WTC11 (cell line): ENCODE data around the gene CEACAM4. TPM values are rescaled to one million over a fixed set of nuclear protein-coding genes. Genes with fewer than 3 reads are reported as not detected.

Experiments
- ATAC-seq: fragments of 200-7000 bp; cut with Tn5 transposase; 2 replicates; pipeline ENCODE4 v1.10.0; 2021; ENCODE audit warnings: mild to moderate bottlenecking, moderate library complexity
- CTCF ChIA-PET: fragments of 300-600 bp; sonication (Branson Sonifier 250); formaldehyde crosslinking; loops from one replicate; lab custom pipeline; 2021; ENCODE audit warnings: antibody characterized with exemption; lab: Charles Lee
- POLR2A ChIA-PET: fragments of 350-600 bp; sonication (Branson Sonifier 250); formaldehyde crosslinking; loops from one replicate; lab custom pipeline; 2021; ENCODE audit warnings: antibody characterized with exemption; lab: Charles Lee
- DNase-seq: peaks from one replicate; pipeline ENCODE4 v3.0.0; 2021; ENCODE audit warnings: low spot score
- H3K27ac Mint-ChIP-seq: 2 replicates; pipeline ENCODE4 v1.8.0; 2021; ENCODE audit warnings: mixed read lengths
- H3K27me3 Mint-ChIP-seq: 2 replicates; pipeline ENCODE4 v1.8.0; 2021; ENCODE audit warnings: low read depth, mild to moderate bottlenecking, moderate library complexity, mixed read lengths
- H3K36me3 Mint-ChIP-seq: 2 replicates; pipeline ENCODE4 v1.8.0; 2021; ENCODE audit warnings: mixed read lengths
- H3K4me1 Mint-ChIP-seq: 2 replicates; pipeline ENCODE4 v1.8.0; 2022; ENCODE audit warnings: mixed read lengths
- H3K4me3 Mint-ChIP-seq: 2 replicates; pipeline ENCODE4 v1.8.0; 2021; ENCODE audit warnings: mild to moderate bottlenecking, moderate library complexity, mixed read lengths
- H3K9me3 Mint-ChIP-seq: 2 replicates; pipeline ENCODE4 v1.8.0; 2021; ENCODE audit warnings: mixed read lengths
- ARID4B ChIP-seq: sonication (generic); formaldehyde crosslinking; IDR thresholded peaks from 2 replicates; pipeline ENCODE4 v1.8.0; 2023; ENCODE audit warnings: missing genetic modification reagents, mild to moderate bottlenecking, borderline replicate concordance
- ATF1 ChIP-seq: sonication (generic); formaldehyde crosslinking; IDR thresholded peaks from 2 replicates; pipeline ENCODE4 v1.8.1; 2023; ENCODE audit warnings: mild to moderate bottlenecking, moderate library complexity, missing genetic modification reagents
- CTCF ChIP-seq: fragments of 200-600 bp; IDR thresholded peaks from 2 replicates; pipeline ENCODE4 v1.8.0; 2022; ENCODE audit warnings: antibody characterized with exemption
- E2F1 ChIP-seq: sonication (generic); formaldehyde crosslinking; IDR thresholded peaks from 2 replicates; pipeline ENCODE4 v1.8.0; 2022; ENCODE audit warnings: mild to moderate bottlenecking, missing genetic modification reagents
- EMX1 ChIP-seq: fragments of 250-450 bp; sonication (Bioruptor Pico); IDR thresholded peaks from 2 replicates; pipeline ENCODE4 v1.8.0; 2021; ENCODE audit warnings: mild to moderate bottlenecking
- ESRRA ChIP-seq: sonication (generic); formaldehyde crosslinking; IDR thresholded peaks from 2 replicates; pipeline ENCODE4 v1.8.1; 2022; ENCODE audit warnings: mild to moderate bottlenecking, missing genetic modification reagents, borderline replicate concordance
- ETV6 ChIP-seq: sonication (generic); formaldehyde crosslinking; IDR thresholded peaks from 2 replicates; pipeline ENCODE4 v1.8.1; 2022; ENCODE audit warnings: mild to moderate bottlenecking, missing genetic modification reagents
- GABPB1 ChIP-seq: sonication (generic); formaldehyde crosslinking; IDR thresholded peaks from 2 replicates; pipeline ENCODE4 v1.8.1; 2023; ENCODE audit warnings: mild to moderate bottlenecking, missing genetic modification reagents
- GTF2I ChIP-seq: fragments of 250-450 bp; sonication (Bioruptor Pico); conservative IDR thresholded peaks from 2 replicates; pipeline ENCODE4 v1.4.0; 2021; ENCODE audit warnings: mild to moderate bottlenecking
- KAT7 ChIP-seq: sonication (generic); formaldehyde crosslinking; IDR thresholded peaks from 2 replicates; pipeline ENCODE4 v1.8.1; 2023; ENCODE audit warnings: missing genetic modification reagents, mild to moderate bottlenecking, borderline replicate concordance
- NFATC4 ChIP-seq: fragments of 250-450 bp; sonication (Bioruptor Pico); IDR thresholded peaks from 2 replicates; pipeline ENCODE4 v1.9.0; 2021; ENCODE audit warnings: mild to moderate bottlenecking
- NFE2L1 ChIP-seq: sonication (generic); formaldehyde crosslinking; IDR thresholded peaks from 2 replicates; pipeline ENCODE4 v1.8.1; 2023; ENCODE audit warnings: missing genetic modification reagents
- NR2C2 ChIP-seq: sonication (generic); formaldehyde crosslinking; IDR thresholded peaks from 2 replicates; pipeline ENCODE4 v1.8.0; 2022; ENCODE audit warnings: mild to moderate bottlenecking, missing genetic modification reagents
- NR3C1 ChIP-seq: sonication (generic); formaldehyde crosslinking; conservative IDR thresholded peaks from 2 replicates; pipeline ENCODE4 v1.8.1; 2023; ENCODE audit warnings: low read depth, mild to moderate bottlenecking, missing genetic modification reagents
- OVOL2 ChIP-seq: fragments of 250-450 bp; sonication (Bioruptor Pico); IDR thresholded peaks from 2 replicates; pipeline ENCODE4 v1.9.0; 2021; ENCODE audit warnings: mild to moderate bottlenecking, borderline replicate concordance
- STAT6 ChIP-seq: sonication (generic); formaldehyde crosslinking; conservative IDR thresholded peaks from 2 replicates; pipeline ENCODE4 v1.8.1; 2023; ENCODE audit warnings: mild to moderate bottlenecking, low read depth, missing genetic modification reagents, moderate library complexity
- TEAD1 ChIP-seq: sonication (generic); formaldehyde crosslinking; IDR thresholded peaks from 2 replicates; pipeline ENCODE4 v1.8.0; 2022; ENCODE audit warnings: mild to moderate bottlenecking, missing genetic modification reagents
- ZNF121 ChIP-seq: sonication (generic); formaldehyde crosslinking; IDR thresholded peaks from 2 replicates; pipeline ENCODE4 v1.8.0; 2023; ENCODE audit warnings: missing genetic modification reagents
- ZNF138 ChIP-seq: sonication (generic); formaldehyde crosslinking; conservative IDR thresholded peaks from 2 replicates; pipeline ENCODE4 v1.8.1; 2022; ENCODE audit warnings: mild to moderate bottlenecking, moderate library complexity, missing genetic modification reagents
- ZNF263 ChIP-seq: sonication (generic); formaldehyde crosslinking; IDR thresholded peaks from 2 replicates; pipeline ENCODE4 v1.8.1; 2022; ENCODE audit warnings: low read depth, mild to moderate bottlenecking, moderate library complexity, missing genetic modification reagents
- ZSCAN18 ChIP-seq: fragments of 250-450 bp; sonication (Bioruptor Pico); IDR thresholded peaks from 2 replicates; pipeline ENCODE4 v2.1.2; 2022; ENCODE audit warnings: mild to moderate bottlenecking, moderate library complexity
- total RNA-seq: library from RNA; stranded (reverse); gene quantifications from 3 replicates; pipeline ENCODE4 v1.2.3, GENCODE V29; 2021

Gene CEACAM4
- total RNA-seq, 1 experiment from 2014 or later, result not detected

GRCh38 chr19:41595258-41595889, 31.5 kb downstream of the CEACAM4 start:
- Mint-ChIP-seq H3K27ac (no peak overlapping the region), H3K9me3 (no peaks in the 10 kb centered on the region), H3K4me1 (peaks cover 14% of the 10 kb centered on the region), H3K27me3 (peaks cover 68% of the 10 kb centered on the region), H3K4me3 (no peak overlapping the region), H3K36me3 (no peaks in the 10 kb centered on the region)
- TF ChIP-seq GABPB1 (CRISPR knock-in tag) (no peak), CTCF (peak; percentile 53), ZNF263 (CRISPR knock-in tag) (no peak), NR2C2 (CRISPR knock-in tag) (no peak), KAT7 (CRISPR knock-in tag) (no peak), OVOL2 (no peak), STAT6 (CRISPR knock-in tag) (no peak), EMX1 (CRISPR knock-in tag) (no peak)
- ATAC-seq (peak; percentile 81), DNase-seq (peak; percentile 65)
- ChIA-PET CTCF (interaction anchor here (4.5 to 5.5 kb wide), 2 partner anchors 24 to 146 kb away, joined by 20 to 33 read pairs; no protein-coding TSS in a partner anchor), POLR2A (no interaction called here)

GRCh38 chr19:41591951-41592562, 34.8 kb downstream of the CEACAM4 start:
- Mint-ChIP-seq H3K4me1 (no peaks in the 10 kb centered on the region), H3K9me3 (peaks cover 4% of the 10 kb centered on the region; the same call in 1 of the 2 replicates), H3K27ac (no peak overlapping the region), H3K27me3 (peaks cover 66% of the 10 kb centered on the region), H3K4me3 (no peak overlapping the region), H3K36me3 (no peaks in the 10 kb centered on the region)
- peak; percentile 22 for DNase-seq
- POLR2A ChIA-PET, result no interaction called here
- CTCF ChIA-PET, result interaction anchor here (0.6 to 4.5 kb wide), 8 partner anchors 21 to 153 kb away, joined by 3 to 20 read pairs (median 5); partner anchors contain the start of gene DMAC2
- peak; percentile 56 for ATAC-seq
- TF ChIP-seq ZNF121 (CRISPR knock-in tag) (no peak), NR3C1 (CRISPR knock-in tag) (no peak), ETV6 (no peak), ZNF138 (CRISPR knock-in tag) (no peak), TEAD1 (no peak), E2F1 (CRISPR knock-in tag) (no peak), ZNF263 (CRISPR knock-in tag) (no peak), ATF1 (CRISPR knock-in tag) (no peak), NFE2L1 (no peak), GTF2I (CRISPR knock-in tag) (no peak), NFATC4 (CRISPR knock-in tag) (no peak), ARID4B (CRISPR knock-in tag) (no peak), CTCF (no peak), ESRRA (no peak), ZSCAN18 (CRISPR knock-in tag) (no peak)
